Panc1 (cell line): ENCODE results near the gene GGPS1. TPM values are rescaled to one million over a fixed set of nuclear protein-coding genes. Genes with fewer than 3 reads are reported as not detected.
"Not testable (repeated sequence)": the region's sequence is repeated elsewhere in the genome, so short reads cannot be mapped to it uniquely, and the experiment has no call there.

Experiments used
- ATAC-seq: fragments of 200-7000 bp; cut with Tn5 transposase; 2 replicates; pipeline ENCODE4 v1.9.1; 2020; ENCODE audit warnings: mild to moderate bottlenecking, moderate library complexity
- BruUV-seq: library from RNA; stranded (reverse); fragments of 400-500 nt; replicated peaks from 2 replicates; lab custom pipeline; 2021; lab: Mats Ljungman, UMichigan
- CTCF ChIA-PET: fragments of 300-600 bp; sonication (Branson Sonifier 250); formaldehyde crosslinking; loops from one replicate; lab custom pipeline; 2022; ENCODE audit warnings: antibody characterized with exemption; lab: Charles Lee
- POLR2A ChIA-PET: fragments of 300-600 bp; sonication (Branson Sonifier 250); formaldehyde crosslinking; loops from one replicate; lab custom pipeline; 2022; ENCODE audit warnings: antibody characterized with exemption; lab: Charles Lee
- DNase-seq: peaks from one replicate; pipeline ENCODE4 v3.0.0-alpha.2; 2010; ENCODE audit warnings: low read depth, low spot score
- H3K27ac ChIP-seq: 2 replicates; pipeline ENCODE4 v1.5.1; 2011; ENCODE audit warnings: mild to moderate bottlenecking, low read length, inconsistent platforms
- H3K27me3 ChIP-seq: fragments of 200-500 bp; sonication (Bioruptor generic); 2 replicates; pipeline ENCODE4 v1.6.0; 2014; ENCODE audit warnings: low read length, inconsistent platforms; ENCODE audit not compliant: control insufficient read depth, insufficient read depth
- H3K36me3 ChIP-seq: fragments of 200-500 bp; sonication (Bioruptor generic); 2 replicates; pipeline ENCODE4 v1.5.1; 2014; ENCODE audit warnings: inconsistent platforms, mild to moderate bottlenecking, low read length, moderate library complexity; ENCODE audit not compliant: control insufficient read depth, insufficient read depth
- H3K4me1 ChIP-seq: 2 replicates; pipeline ENCODE4 v1.5.1; 2011; ENCODE audit warnings: inconsistent platforms, mild to moderate bottlenecking, low read length, moderate library complexity; ENCODE audit not compliant: control insufficient read depth, insufficient read depth
- H3K4me3 ChIP-seq, 2 experiments: 2 replicates each; pipeline ENCODE4 v1.5.1; 2011 to 2012; ENCODE audit warnings: low read depth in 2 of 2, low read length in 2 of 2, mild to moderate bottlenecking in 2 of 2, inconsistent platforms in 1 of 2, moderate library complexity in 1 of 2
- H3K9me3 ChIP-seq: fragments of 200-500 bp; sonication (Bioruptor generic); 2 replicates; pipeline ENCODE4 v1.5.1; 2014; ENCODE audit warnings: low read depth, mild to moderate bottlenecking, inconsistent platforms, low read length, moderate library complexity; ENCODE audit not compliant: control insufficient read depth, insufficient read depth
- CTCF ChIP-seq: fragments of 450-650 bp; IDR thresholded peaks from 2 replicates; pipeline ENCODE4 v1.5.1; 2017; ENCODE audit warnings: mild to moderate bottlenecking
- POLR2AphosphoS5 ChIP-seq: IDR thresholded peaks from 2 replicates; pipeline ENCODE4 v1.6.1; 2012; ENCODE audit warnings: mild to moderate bottlenecking, low read depth, low read length, moderate library complexity
- SIN3A ChIP-seq: IDR thresholded peaks from 2 replicates; pipeline ENCODE4 v1.6.1; 2012; ENCODE audit warnings: low read depth, mild to moderate bottlenecking, low read length, moderate library complexity, borderline replicate concordance; ENCODE audit not compliant: insufficient read depth
- TCF7L2 ChIP-seq: IDR thresholded peaks from 2 replicates; pipeline ENCODE4 v1.6.1; 2011; ENCODE audit warnings: mild to moderate bottlenecking, low read depth, low read length, inconsistent platforms
- in situ Hi-C: cut with HindIII; loops from 2 replicates; pipeline ENCODE4 v1.10.0; 2016; ENCODE audit warnings: low sequenced_read_pairs, low pct_unique_long_range_greater_than_20kb
- intact Hi-C: fragments of 100-400 bp; cut with micrococcal nuclease; formaldehyde crosslinking; loops from one replicate; pipeline ENCODE4 v1.10.0; 2022; ENCODE audit not compliant: unreplicated experiment
- total RNA-seq: library from RNA; stranded (reverse); gene quantifications from one replicate; pipeline ENCODE4 v1.2.1, GENCODE V29; 2021; ENCODE audit not compliant: unreplicated experiment
- TF ChIP-seq, protein P1 (sequence below), 2 experiments: IDR thresholded peaks; 2 replicates each; pipeline ENCODE4 v1.6.1; 2011 to 2012; ENCODE audit warnings: low read depth in 2 of 2, control low read depth in 1 of 2, low read length in 1 of 2, mild to moderate bottlenecking in 1 of 2, moderate library complexity in 1 of 2; ENCODE audit not compliant: insufficient read depth in 1 of 2

Gene GGPS1
- total RNA-seq, 1 experiment from 2014 or later = 60.6 TPM

- no TSS peak for BruUV-seq
- intact Hi-C loops = no loop called here
- Histone ChIP-seq H3K4me1 (peaks cover 20% of the 10 kb centered on the region), H3K27me3 (no peaks in the 10 kb centered on the region), H3K27ac (no peak overlapping the region), H3K9me3 (no peaks in the 10 kb centered on the region), H3K4me3 (no peak overlapping the region), H3K36me3 (no peaks in the 10 kb centered on the region)
- ChIA-PET POLR2A (interaction anchor here (0.6 kb wide), 1 partner anchor 45 kb away, joined by 7 read pairs; no protein-coding TSS in a partner anchor), CTCF (no interaction called here)
- TF ChIP-seq, protein P1, sequence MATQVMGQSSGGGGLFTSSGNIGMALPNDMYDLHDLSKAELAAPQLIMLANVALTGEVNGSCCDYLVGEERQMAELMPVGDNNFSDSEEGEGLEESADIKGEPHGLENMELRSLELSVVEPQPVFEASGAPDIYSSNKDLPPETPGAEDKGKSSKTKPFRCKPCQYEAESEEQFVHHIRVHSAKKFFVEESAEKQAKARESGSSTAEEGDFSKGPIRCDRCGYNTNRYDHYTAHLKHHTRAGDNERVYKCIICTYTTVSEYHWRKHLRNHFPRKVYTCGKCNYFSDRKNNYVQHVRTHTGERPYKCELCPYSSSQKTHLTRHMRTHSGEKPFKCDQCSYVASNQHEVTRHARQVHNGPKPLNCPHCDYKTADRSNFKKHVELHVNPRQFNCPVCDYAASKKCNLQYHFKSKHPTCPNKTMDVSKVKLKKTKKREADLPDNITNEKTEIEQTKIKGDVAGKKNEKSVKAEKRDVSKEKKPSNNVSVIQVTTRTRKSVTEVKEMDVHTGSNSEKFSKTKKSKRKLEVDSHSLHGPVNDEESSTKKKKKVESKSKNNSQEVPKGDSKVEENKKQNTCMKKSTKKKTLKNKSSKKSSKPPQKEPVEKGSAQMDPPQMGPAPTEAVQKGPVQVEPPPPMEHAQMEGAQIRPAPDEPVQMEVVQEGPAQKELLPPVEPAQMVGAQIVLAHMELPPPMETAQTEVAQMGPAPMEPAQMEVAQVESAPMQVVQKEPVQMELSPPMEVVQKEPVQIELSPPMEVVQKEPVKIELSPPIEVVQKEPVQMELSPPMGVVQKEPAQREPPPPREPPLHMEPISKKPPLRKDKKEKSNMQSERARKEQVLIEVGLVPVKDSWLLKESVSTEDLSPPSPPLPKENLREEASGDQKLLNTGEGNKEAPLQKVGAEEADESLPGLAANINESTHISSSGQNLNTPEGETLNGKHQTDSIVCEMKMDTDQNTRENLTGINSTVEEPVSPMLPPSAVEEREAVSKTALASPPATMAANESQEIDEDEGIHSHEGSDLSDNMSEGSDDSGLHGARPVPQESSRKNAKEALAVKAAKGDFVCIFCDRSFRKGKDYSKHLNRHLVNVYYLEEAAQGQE (IDR thresholded peaks at IDR 0.05; ENCODE audit: insufficient read depth in 1 of 2, low read depth in 2 of 2, low read length in 1 of 2) = no peak
- TF ChIP-seq SIN3A (no peak), TCF7L2 (no peak), CTCF (no peak), POLR2AphosphoS5 (no peak)
- in situ Hi-C loops = no loop called here
- ATAC-seq = no peak
- no peak for DNase-seq
Observed at GRCh38 chr1:235280467-235280866, 47.9 kb upstream of the GGPS1 start.

GRCh38 chr1:235283636-235284035 is 44.7 kb upstream of the GGPS1 start:
- BruUV-seq, in situ Hi-C loops, H3K27ac ChIP-seq, DNase-seq, ATAC-seq, H3K4me3 ChIP-seq, intact Hi-C loops, H3K9me3 ChIP-seq, H3K27me3 ChIP-seq, H3K36me3 ChIP-seq, POLR2A ChIA-PET, CTCF ChIA-PET: not testable (repeated sequence)
- peaks cover 14% of the 10 kb centered on the region for H3K4me1 ChIP-seq

DNA sequence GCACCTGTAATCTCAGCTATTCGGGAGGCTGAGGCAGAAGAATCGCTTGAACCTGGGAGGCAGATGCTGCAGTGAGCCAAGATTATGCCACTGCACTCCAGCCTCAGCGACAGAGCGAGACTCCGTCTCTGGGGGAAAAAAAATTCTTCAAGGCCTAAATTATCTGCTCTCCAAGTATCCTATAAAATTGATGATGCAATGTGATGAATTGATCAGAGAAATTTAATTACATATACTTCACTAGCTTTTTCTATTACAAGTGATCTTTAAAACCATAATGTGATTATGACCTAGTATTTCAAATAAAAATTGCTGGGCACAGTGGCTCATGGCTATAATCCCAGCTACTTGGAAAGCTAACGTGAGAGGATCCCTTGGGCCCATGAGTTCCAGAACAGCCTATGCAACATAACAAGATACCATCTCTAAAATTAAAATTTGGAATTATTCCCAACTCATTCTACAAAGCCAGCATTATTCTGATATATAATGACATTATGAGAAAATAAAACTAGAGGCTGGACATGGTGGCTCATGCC is 44.1 kb upstream of the GGPS1 start:
- in situ Hi-C loops = no loop called here
- ATAC-seq (no peak), DNase-seq (no peak)
- POLR2A ChIA-PET = no interaction called here
- TF ChIP-seq TCF7L2 = no peak
- TF ChIP-seq CTCF = no peak
- TF ChIP-seq, protein P1 (IDR thresholded peaks at IDR 0.05; ENCODE audit: insufficient read depth in 1 of 2, low read depth in 2 of 2, low read length in 1 of 2) = no peak
- no peak for TF ChIP-seq SIN3A
- TF ChIP-seq POLR2AphosphoS5 = no peak
- Histone ChIP-seq H3K4me3 (no peak overlapping the region), H3K36me3 (no peaks in the 10 kb centered on the region), H3K9me3 (no peaks in the 10 kb centered on the region), H3K27me3 (no peaks in the 10 kb centered on the region), H3K4me1 (peaks cover 9% of the 10 kb centered on the region), H3K27ac (no peak overlapping the region)
- intact Hi-C loops = no loop called here
- BruUV-seq = no TSS peak
- CTCF ChIA-PET = no interaction called here
